Large intestine (tissue), 3 donors: ENCODE results near the gene UNC13D. TPM values are rescaled to one million over a fixed set of nuclear protein-coding genes. Genes with fewer than 3 reads are reported as not detected.
A peak's percentile ranks its signal among the peaks of the same experiment; 100 is the strongest.
"Not testable (repeated sequence)": the region's sequence is repeated elsewhere in the genome, so short reads cannot be mapped to it uniquely, and the experiment has no call there.

Experiments used
- DNase-seq, 2 donors: peaks; one replicate each; pipeline versions ENCODE4 v3.0.0 to v3.0.0-alpha.2; 2013
- H3K27ac ChIP-seq: one replicate; pipeline ENCODE4 v1.5.1; 2013; ENCODE audit warnings: low read length
- H3K27me3 ChIP-seq: 2 replicates; pipeline ENCODE4 v1.6.1; 2013; ENCODE audit warnings: low read length; ENCODE audit not compliant: control insufficient read depth, insufficient read depth
- H3K36me3 ChIP-seq: 2 replicates; pipeline ENCODE4 v1.6.1; 2013; ENCODE audit warnings: low read length; ENCODE audit not compliant: control insufficient read depth, insufficient read depth
- H3K4me1 ChIP-seq: one replicate; pipeline ENCODE4 v1.6.1; 2013; ENCODE audit warnings: low read length; ENCODE audit not compliant: control insufficient read depth, insufficient read depth
- H3K4me3 ChIP-seq: one replicate; pipeline ENCODE4 v1.5.1; 2013; ENCODE audit warnings: low read length
- H3K9me3 ChIP-seq: one replicate; pipeline ENCODE4 v1.6.1; 2013; ENCODE audit warnings: mild to moderate bottlenecking, low read depth, low read length, moderate library complexity; ENCODE audit not compliant: control insufficient read depth
- WGBS: methylation state at CpG from one replicate; pipeline ENCODE4 v1.1.5; 2013; ENCODE audit warnings: low lambda C conversion rate; ENCODE audit not compliant: insufficient coverage; 5-methylcytosine and 5-hydroxymethylcytosine counted together
- polyA plus RNA-seq: library from polyadenylated mRNA; unstranded; fragments of 120-200 nt; gene quantifications from one replicate; pipeline ENCODE4 v1.2.1, GENCODE V29; 2013

Gene UNC13D
- polyA plus RNA-seq, 1 donor = 55.8 TPM

DNA sequence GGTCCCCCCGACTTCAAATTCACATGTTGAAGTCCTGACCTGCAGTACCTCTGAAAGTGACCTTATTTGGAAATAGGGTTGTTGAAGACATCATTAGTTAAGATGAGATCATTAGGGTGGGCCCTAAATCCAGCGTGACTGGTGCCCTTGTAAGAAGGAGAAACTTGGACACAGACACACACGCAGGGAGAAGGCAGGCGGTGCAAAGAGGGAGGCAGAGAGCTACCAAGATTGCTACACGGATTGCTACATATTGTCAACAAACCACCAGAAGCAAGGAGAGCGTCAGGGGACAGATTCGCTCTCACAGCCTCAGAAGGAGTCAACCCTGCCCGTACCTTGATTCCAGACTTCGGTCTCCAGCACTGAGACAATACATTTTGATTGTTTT lies 17.7 kb upstream of the UNC13D start:
- Histone ChIP-seq H3K27ac (no peak overlapping the region), H3K4me3 (no peak overlapping the region), H3K27me3 (no peaks in the 10 kb centered on the region), H3K36me3 (no peaks in the 10 kb centered on the region), H3K9me3 (no peaks in the 10 kb centered on the region), H3K4me1 (no peaks in the 10 kb centered on the region)
- no peak for DNase-seq
- WGBS = 40% methylated on average over 1 of the region's 9 CpGs

DNA sequence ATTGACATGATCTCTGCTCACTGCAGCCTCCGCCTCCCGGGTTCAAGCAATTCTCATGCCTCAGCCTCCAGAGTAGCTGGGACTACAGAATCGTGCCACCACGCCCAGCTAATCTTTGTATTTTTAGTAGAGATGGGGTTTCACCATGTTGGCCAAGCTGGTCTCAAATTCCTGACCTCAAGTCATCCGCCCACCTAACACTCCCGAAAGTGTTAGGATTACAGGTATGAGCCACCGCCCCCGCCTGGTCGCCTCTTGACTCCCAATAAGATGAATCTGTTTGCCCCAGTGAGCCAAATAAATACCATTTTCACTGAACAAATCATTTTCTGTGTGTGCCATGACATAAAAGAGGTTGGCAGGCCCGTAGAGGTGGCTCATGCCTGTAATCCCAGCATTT lies 15.2 kb upstream of the UNC13D start:
- H3K4me1 ChIP-seq, H3K36me3 ChIP-seq, H3K9me3 ChIP-seq, H3K27me3 ChIP-seq, H3K27ac ChIP-seq, H3K4me3 ChIP-seq: not testable (repeated sequence)
- no CpG with 5 or more reads among the region's 10 CpGs for WGBS
- peak in 1 of 2 donors; percentile 1 for DNase-seq

DNA sequence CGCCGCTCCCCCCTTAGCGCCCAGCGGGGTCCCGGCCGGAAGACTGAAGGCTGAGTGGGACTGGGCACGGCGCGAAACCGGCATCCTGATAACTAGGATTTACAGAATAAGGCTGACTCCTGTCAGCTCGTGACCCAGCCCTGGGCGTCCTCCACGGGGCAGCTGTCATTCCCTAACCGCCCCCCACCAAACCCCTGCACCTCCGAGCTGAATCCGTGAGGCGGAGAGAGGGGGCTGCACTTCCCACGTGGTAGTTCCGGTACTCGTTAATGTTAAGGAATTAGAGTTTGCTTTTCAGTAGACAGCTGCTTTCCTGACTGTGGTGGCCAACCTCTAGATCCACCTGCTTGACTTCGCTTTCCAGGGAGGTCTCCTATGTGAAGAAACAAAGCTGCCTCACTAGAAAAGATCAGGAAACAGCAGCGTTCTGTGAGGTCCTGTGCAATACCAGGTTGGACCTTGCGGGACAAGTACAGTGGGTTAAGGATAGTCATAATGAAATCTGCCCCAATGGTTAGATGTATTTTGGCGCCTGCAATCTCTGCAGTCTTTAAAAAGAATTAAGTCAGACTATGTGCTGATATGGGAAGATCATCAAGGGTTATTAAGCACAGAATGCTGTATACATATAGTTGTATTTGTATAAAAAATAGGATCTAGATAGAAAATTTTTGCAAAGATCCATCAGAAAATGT lies 12.0 kb upstream of the UNC13D start:
- no CpG with 5 or more reads among the region's 24 CpGs for WGBS
- H3K4me1 ChIP-seq = peaks cover 14% of the 10 kb centered on the region
- DNase-seq = no peak

DNA sequence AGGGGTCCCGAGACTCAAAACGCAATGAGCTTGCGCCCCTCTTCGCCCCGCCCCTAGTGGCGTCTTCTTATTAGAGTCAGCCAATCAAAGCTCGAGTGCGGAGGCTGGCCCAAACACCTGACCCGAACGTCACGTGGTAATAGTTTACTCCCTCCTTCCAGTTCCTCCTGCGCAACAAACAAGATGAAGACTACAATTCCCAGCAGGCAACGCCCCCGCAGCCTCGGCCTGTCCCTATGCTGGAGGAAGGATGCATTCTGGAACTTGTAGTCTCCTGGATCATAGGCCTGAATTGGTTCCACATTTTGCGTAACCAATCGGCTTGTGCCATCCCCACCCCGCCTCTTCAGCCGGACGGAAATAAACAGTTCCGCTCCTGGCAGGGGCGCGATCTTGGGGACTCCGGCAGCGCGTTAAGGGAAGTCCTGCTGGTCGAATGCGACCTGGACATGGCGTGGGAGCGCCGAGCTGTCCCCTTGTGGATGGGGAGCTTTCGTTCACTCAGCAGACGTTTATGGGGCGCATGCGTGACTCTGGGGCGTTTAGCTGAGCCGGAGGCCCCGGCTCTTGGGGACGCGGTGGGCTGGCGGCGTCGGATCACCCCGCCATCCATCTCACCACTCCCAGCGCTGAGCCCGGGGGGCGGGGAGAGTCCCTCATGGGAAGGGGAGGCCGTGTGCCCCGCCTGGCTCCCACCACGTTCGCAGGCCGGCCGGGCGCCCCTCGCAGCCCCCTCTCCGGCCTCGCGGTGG lies 11.3 kb upstream of the UNC13D start, which contains the start of gene WBP2:
TSS of gene WBP2 (minus strand) at position 26 of the 752 bp plus-strand sequence. CDS start 38 bp downstream, outside the sequence.
- Histone ChIP-seq H3K27me3 (no peaks in the 10 kb centered on the region), H3K36me3 (peaks cover 15% of the 10 kb centered on the region), H3K4me1 (peaks cover 14% of the 10 kb centered on the region), H3K27ac (peak within 1 kb of the TSS; percentile 90), H3K9me3 (no peaks in the 10 kb centered on the region), H3K4me3 (peak within 1 kb of the TSS; percentile 75)
- WGBS = no CpG with 5 or more reads among the region's 58 CpGs
- DNase-seq = peak; percentile 100

More for the DNA sequence above, 12.0 kb upstream of the UNC13D start:
- H3K27ac ChIP-seq = peak overlapping the region; percentile 90
- no peaks in the 10 kb centered on the region for H3K27me3 ChIP-seq
- no peaks in the 10 kb centered on the region for H3K9me3 ChIP-seq
- H3K4me3 ChIP-seq = peak overlapping the region; percentile 75
- H3K36me3 ChIP-seq = peaks cover 7% of the 10 kb centered on the region

DNA sequence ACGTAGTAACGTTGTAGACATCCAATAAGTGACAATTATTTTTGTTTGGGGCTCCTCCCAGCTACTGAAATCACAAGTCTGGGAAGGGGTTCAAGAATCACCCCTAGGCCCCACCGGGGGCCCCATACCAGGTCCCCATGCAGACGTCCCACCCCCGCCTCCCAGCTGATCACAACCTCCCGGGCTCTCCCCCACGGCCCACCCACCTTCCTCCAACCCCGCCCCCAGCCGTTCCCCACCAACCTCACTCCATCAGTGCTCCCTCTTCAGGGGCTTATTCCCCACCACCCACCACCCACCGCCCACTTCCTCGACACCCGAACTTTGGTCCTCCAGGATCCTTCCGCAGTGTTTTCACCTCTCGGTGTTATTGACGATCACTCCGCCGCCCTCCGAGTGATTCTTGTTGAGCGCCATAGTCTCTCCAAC lies 10.7 kb upstream of the UNC13D start:
- no CpG with 5 or more reads among the region's 19 CpGs for WGBS

DNA sequence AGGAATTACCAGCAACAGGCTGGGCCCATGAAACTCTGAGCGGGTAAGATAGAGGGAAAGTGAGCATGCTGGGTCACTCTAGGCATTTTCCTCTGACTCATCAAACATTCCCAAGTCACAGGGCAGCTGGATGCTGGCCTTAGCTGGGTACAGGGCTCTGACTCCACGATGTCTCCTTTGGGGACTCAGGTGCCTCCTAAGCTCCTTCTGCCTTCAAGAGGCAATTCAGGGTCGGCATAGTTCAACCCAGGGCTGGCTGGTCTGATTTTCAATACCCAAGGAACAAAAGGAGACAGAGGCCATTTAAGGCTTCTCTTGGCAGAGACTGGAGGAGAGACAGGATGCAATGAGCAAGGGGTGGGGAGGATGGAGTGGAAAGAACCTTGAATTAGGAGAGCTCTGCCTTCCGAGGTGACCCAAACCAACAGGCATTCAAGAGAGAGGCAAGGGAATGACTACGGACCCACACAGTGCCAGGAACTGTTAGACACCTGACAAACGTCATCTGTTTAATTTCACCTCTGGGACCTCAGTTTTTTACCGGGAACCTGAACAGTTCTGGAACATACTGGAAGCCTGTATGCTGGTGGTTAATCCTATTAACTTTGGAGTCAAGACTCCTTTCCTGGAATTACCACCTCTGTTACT lies 10.0 kb upstream of the UNC13D start:
- peak in 1 of 2 donors; percentile 65 for DNase-seq
- no CpG with 5 or more reads among the region's 7 CpGs for whole genome bisulfite sequencing
- no peaks in the 10 kb centered on the region for H3K9me3 ChIP-seq
- H3K4me1 ChIP-seq = peaks cover 14% of the 10 kb centered on the region
- no peaks in the 10 kb centered on the region for H3K27me3 ChIP-seq
- peaks cover 25% of the 10 kb centered on the region for H3K36me3 ChIP-seq
- peak overlapping the region; percentile 61 for H3K4me3 ChIP-seq
- peak overlapping the region; percentile 68 for H3K27ac ChIP-seq

More for the DNA sequence above, 10.7 kb upstream of the UNC13D start:
- Histone ChIP-seq H3K4me1 (peaks cover 14% of the 10 kb centered on the region), H3K27ac (peak overlapping the region; percentile 68), H3K27me3 (no peaks in the 10 kb centered on the region), H3K36me3 (peaks cover 18% of the 10 kb centered on the region), H3K9me3 (no peaks in the 10 kb centered on the region), H3K4me3 (peak overlapping the region; percentile 61)
- no peak for DNase-seq

GRCh38 chr17:75853433-75853832 lies 9.2 kb upstream of the UNC13D start:
- no peaks in the 10 kb centered on the region for H3K9me3 ChIP-seq
- H3K36me3 ChIP-seq = peaks cover 33% of the 10 kb centered on the region
- no peak for DNase-seq
- H3K4me3 ChIP-seq = no peak overlapping the region
- H3K27me3 ChIP-seq = no peaks in the 10 kb centered on the region
- WGBS = no CpG with 5 or more reads among the region's 7 CpGs
- H3K27ac ChIP-seq = no peak overlapping the region
- peaks cover 19% of the 10 kb centered on the region for H3K4me1 ChIP-seq

DNA sequence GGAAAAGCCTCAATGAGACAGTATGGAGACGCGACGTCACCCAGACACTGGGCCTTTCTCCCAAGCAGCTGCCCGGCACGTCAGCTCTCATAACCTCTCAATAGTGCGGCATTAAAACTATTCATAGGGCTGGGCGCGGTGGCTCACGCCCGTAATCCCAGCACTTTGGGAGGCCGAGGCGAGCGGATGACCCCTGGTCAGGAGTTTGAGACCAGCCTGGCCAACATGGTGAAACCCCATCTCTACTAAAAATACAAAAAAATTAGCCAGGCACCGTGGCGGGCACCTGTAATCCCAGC lies 7.4 kb upstream of the UNC13D start:
- not testable (repeated sequence) for H3K27ac ChIP-seq, H3K27me3 ChIP-seq, DNase-seq, H3K4me3 ChIP-seq, H3K9me3 ChIP-seq
- peaks cover 51% of the 10 kb centered on the region for H3K36me3 ChIP-seq
- H3K4me1 ChIP-seq = peaks cover 35% of the 10 kb centered on the region
- no CpG with 5 or more reads among the region's 15 CpGs for whole genome bisulfite sequencing

DNA sequence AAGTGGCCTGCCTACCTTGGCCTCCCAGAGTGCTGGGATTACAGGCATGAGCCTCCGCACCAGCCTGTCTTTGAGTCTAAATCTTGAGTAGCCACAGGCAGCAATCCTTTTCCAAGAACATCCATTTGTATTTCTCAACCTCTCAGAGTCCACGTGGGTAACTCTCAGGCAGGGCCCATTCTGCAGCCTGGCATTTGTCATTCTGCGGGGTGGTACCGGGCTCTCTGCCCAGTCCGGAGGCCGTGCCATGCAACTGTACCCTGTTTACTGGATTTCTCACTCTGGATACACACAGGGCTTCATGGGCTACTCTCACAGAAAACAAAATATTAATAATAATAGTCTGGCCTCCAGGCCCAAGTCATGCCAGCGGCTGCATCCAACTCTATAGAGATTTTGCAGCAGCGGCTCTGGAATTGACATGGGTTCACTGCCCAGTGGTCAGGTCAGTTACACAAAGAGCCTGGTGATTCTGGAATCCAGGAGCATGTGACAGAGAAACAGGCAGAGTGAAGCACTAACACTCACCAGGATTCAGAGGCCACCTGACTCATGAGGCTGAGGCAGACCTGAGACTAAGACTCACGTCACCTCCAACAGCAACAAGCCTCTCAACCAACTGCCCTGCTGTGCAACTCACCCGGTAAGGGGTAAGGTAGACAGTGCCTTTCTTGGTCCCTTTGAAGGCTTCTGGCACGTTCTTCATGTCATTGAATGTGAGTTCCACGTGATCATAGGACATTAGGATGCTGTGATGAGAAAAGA lies 6.9 kb upstream of the UNC13D start:
- Histone ChIP-seq H3K4me3 (no peak overlapping the region), H3K4me1 (peaks cover 37% of the 10 kb centered on the region), H3K36me3 (peaks cover 56% of the 10 kb centered on the region), H3K27ac (no peak overlapping the region), H3K27me3 (no peaks in the 10 kb centered on the region), H3K9me3 (no peaks in the 10 kb centered on the region)
- WGBS = no CpG with 5 or more reads among the region's 12 CpGs
- no peak for DNase-seq

DNA sequence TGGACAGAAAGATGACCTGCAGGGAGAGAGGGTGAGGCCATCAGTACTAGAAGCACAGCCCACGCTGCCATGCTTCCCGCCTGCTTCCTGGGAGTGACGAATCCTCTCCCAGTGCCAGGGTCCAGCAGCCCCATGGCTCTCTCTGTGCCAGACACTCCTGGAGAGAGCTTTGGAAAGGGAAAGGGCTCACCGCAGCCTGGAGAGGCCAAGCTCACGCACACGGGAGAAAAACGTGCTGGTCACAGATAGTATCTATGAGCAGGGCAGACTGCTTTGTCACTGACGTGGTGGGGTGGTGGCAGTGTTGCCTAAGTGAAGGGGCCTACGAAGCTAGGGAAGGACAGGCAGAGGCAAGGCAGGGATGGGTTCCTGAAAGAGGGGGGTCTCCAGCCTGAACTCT lies 5.5 kb upstream of the UNC13D start:
- no CpG with 5 or more reads among the region's 9 CpGs for WGBS
- DNase-seq = no peak
- H3K9me3 ChIP-seq = no peaks in the 10 kb centered on the region
- H3K36me3 ChIP-seq = peaks cover 60% of the 10 kb centered on the region
- H3K27me3 ChIP-seq = no peaks in the 10 kb centered on the region
- H3K4me1 ChIP-seq = peaks cover 51% of the 10 kb centered on the region
- H3K27ac ChIP-seq = no peak overlapping the region
- H3K4me3 ChIP-seq = no peak overlapping the region
